Mesenteric fat pad (tissue), 1 donor: ENCODE data around the gene KDM1A. TPM values are rescaled to one million over a fixed set of nuclear protein-coding genes. Genes with fewer than 3 reads are reported as not detected.

ENCODE experiments used
- DNase-seq: peaks from one replicate; pipeline ENCODE4 v3.0.0-alpha.2; 2020; ENCODE audit warnings: low spot score
- total RNA-seq: library from RNA; stranded (reverse); fragmentation: NEBNext Ultra II Directional; extraction: Animal tissue kit (Norgen Biotek cat#: 25700); gene quantifications from one replicate; pipeline ENCODE4 v1.2.1, GENCODE V29; 2021
- donor health status: DM: yes; HTN: yes; CAD: no.

KDM1A gene
- total RNA-seq, 1 donor from 2014 or later = 40.1 TPM

GRCh38 chr1:23103001-23103889, 84.0 kb downstream of the KDM1A start:
- no peak for DNase-seq

- no peak for DNase-seq
Observed at GRCh38 chr1:23108918-23109533, 89.8 kb downstream of the KDM1A start.

GRCh38 chr1:23110391-23110790, 91.1 kb downstream of the KDM1A start:
- no peak for DNase-seq

GRCh38 chr1:23111600-23112535, 92.6 kb downstream of the KDM1A start:
- DNase-seq = no peak

- DNase-seq = no peak
Observed at GRCh38 chr1:23114424-23115079, 95.3 kb downstream of the KDM1A start.

GRCh38 chr1:23116216-23116836, 97.1 kb downstream of the KDM1A start:
- no peak for DNase-seq

- no peak for DNase-seq
Observed at GRCh38 chr1:23116921-23117699, 97.8 kb downstream of the KDM1A start.

GRCh38 chr1:23118407-23118806, 99.1 kb downstream of the KDM1A start:
- no peak for DNase-seq

GRCh38 chr1:23118957-23119792, 99.9 kb downstream of the KDM1A start:
- no peak for DNase-seq

GRCh38 chr1:23120383-23120782, 101.1 kb downstream of the KDM1A start:
- DNase-seq = no peak

- DNase-seq = no peak
Observed at GRCh38 chr1:23122023-23122748, 102.9 kb downstream of the KDM1A start.

- no peak for DNase-seq
Observed at GRCh38 chr1:23122796-23123195, 103.5 kb downstream of the KDM1A start.

GRCh38 chr1:23123528-23123927, 104.3 kb downstream of the KDM1A start:
- DNase-seq = no peak

- DNase-seq = no peak
Observed at GRCh38 chr1:23124259-23125026, 105.2 kb downstream of the KDM1A start.

- no peak for DNase-seq
Observed at GRCh38 chr1:23125489-23125888, 106.2 kb downstream of the KDM1A start.

- DNase-seq = no peak
Observed at GRCh38 chr1:23126200-23126599, 106.9 kb downstream of the KDM1A start.

GRCh38 chr1:23126801-23127200, 107.5 kb downstream of the KDM1A start:
- DNase-seq = no peak
